ENCODE data around the gene TAF9. TPM values are rescaled to one million over a fixed set of nuclear protein-coding genes. Genes with fewer than 3 reads are reported as not detected.

Gene TAF9
- total RNA-seq, 2 experiments from 2014 or later, result 101 to 113 TPM

DNA sequence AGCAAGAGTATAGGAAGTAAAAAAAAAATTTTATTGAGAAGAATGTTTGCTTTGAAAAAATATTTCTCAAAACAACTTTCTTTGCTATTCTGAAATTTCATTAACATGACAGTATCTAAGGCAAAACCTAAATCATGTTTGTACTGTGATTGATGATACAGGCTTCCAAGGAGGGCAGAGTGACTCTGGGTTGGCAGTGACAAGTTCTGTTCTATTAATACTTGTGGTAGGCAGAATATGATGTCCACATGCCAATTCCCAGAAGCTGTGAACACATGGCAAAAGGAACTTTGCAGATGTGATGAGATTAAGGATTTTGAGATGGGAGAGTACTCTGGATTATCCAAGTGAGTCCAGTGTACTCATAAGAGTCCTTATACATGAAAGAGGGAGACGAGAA, 53.3 kb downstream of the TAF9 start:
- no peak overlapping the region for H3K4me3 ChIP-seq (ENCODE audit: low read depth, low read length, poor library complexity, severe bottlenecking)
- H3K4me2 ChIP-seq (ENCODE audit: low read length), result no peak overlapping the region
- BruUV-seq (replicated peaks), result no TSS peak
- no peaks in the 10 kb centered on the region for H3K4me1 ChIP-seq (ENCODE audit: insufficient read depth, low read length, poor library complexity, severe bottlenecking)
- H3K9me2 ChIP-seq (ENCODE audit: insufficient read depth, low read length), result no peaks in the 10 kb centered on the region
- no peaks in the 10 kb centered on the region for H3K36me3 ChIP-seq (ENCODE audit: insufficient read depth, low read length)
- H3K27ac ChIP-seq (ENCODE audit: low read depth, low read length, poor library complexity, severe bottlenecking), result no peak overlapping the region
- no peaks in the 10 kb centered on the region for H4K20me1 ChIP-seq (ENCODE audit: insufficient read depth, low read length)
- TF ChIP-seq EZH2phosphoT487 (IDR thresholded peaks at IDR 0.05; ENCODE audit: borderline replicate concordance, low read depth, low read length), result no peak
- TF ChIP-seq, protein P1, sequence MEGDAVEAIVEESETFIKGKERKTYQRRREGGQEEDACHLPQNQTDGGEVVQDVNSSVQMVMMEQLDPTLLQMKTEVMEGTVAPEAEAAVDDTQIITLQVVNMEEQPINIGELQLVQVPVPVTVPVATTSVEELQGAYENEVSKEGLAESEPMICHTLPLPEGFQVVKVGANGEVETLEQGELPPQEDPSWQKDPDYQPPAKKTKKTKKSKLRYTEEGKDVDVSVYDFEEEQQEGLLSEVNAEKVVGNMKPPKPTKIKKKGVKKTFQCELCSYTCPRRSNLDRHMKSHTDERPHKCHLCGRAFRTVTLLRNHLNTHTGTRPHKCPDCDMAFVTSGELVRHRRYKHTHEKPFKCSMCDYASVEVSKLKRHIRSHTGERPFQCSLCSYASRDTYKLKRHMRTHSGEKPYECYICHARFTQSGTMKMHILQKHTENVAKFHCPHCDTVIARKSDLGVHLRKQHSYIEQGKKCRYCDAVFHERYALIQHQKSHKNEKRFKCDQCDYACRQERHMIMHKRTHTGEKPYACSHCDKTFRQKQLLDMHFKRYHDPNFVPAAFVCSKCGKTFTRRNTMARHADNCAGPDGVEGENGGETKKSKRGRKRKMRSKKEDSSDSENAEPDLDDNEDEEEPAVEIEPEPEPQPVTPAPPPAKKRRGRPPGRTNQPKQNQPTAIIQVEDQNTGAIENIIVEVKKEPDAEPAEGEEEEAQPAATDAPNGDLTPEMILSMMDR (conservative IDR thresholded peaks at IDR 0.05; ENCODE audit: low read length), result no peak
- ChIA-PET CTCF (ENCODE audit: unreplicated experiment) (no interaction called here), POLR2A (interaction anchor here (0.7 kb wide), 1 partner anchor 11 kb away, joined by 5 read pairs; no protein-coding TSS in a partner anchor)
- no peak overlapping the region for H2AFZ ChIP-seq (ENCODE audit: low read length)
- H3K9me3 ChIP-seq (ENCODE audit: low read length), result no peaks in the 10 kb centered on the region
- H3K79me2 ChIP-seq (ENCODE audit: insufficient read depth, low read depth, low read length), result no peaks in the 10 kb centered on the region
- DNase-seq (ENCODE audit: low spot score), result no peak
- intact Hi-C loops (cut with micrococcal nuclease; ENCODE audit: unreplicated experiment), result no loop called here

Other genes with a start within 250 kb of the TAF9 start
- gene CCNB1, start 202.4 kb downstream of the TAF9 start, total RNA-seq (2014; rRNA removed; shearing (Covaris generic)), result 181 and 206 TPM in 2 replicates
- gene CCNB1, start 202.4 kb downstream of the TAF9 start, total RNA-seq (2022), result 274 and 276 TPM in 2 replicates
- gene CENPH, start 179.9 kb downstream of the TAF9 start, total RNA-seq (2014; rRNA removed; shearing (Covaris generic)), result 85.7 and 86.1 TPM in 2 replicates
- gene CENPH, start 179.9 kb downstream of the TAF9 start, total RNA-seq (2022), result 105 and 126 TPM in 2 replicates
- gene CDK7, start 134.6 kb downstream of the TAF9 start, total RNA-seq (2014; rRNA removed; shearing (Covaris generic)), result 18.4 and 31.7 TPM in 2 replicates
- 22.5 and 33.1 TPM in 2 replicates for gene CDK7, start 134.6 kb downstream of the TAF9 start, total RNA-seq (2022)
- 3.8 and 4.8 TPM in 2 replicates for gene CCDC125, start 36.7 kb downstream of the TAF9 start, total RNA-seq (2014; rRNA removed; shearing (Covaris generic))
- 8.5 and 10.0 TPM in 2 replicates for gene CCDC125, start 36.7 kb downstream of the TAF9 start, total RNA-seq (2022)
- gene AK6, start within 50 bp of the TAF9 start, total RNA-seq (2014; rRNA removed; shearing (Covaris generic)), result 54.9 and 91.8 TPM in 2 replicates
- 85.4 and 85.7 TPM in 2 replicates for gene AK6, start within 50 bp of the TAF9 start, total RNA-seq (2022)
- 41.6 and 64.1 TPM in 2 replicates for gene RAD17, start 298 bp upstream of the TAF9 start, total RNA-seq (2014; rRNA removed; shearing (Covaris generic))
- gene RAD17, start 298 bp upstream of the TAF9 start, total RNA-seq (2022), result 79.1 and 96.8 TPM in 2 replicates
- gene MARVELD2, start 45.6 kb upstream of the TAF9 start, total RNA-seq (2014; rRNA removed; shearing (Covaris generic)), result 0.57 and 0.82 TPM in 2 replicates
- gene MARVELD2, start 45.6 kb upstream of the TAF9 start, total RNA-seq (2022), result 1.2 and 2.0 TPM in 2 replicates
- gene OCLN, start 123.3 kb upstream of the TAF9 start, total RNA-seq (2014; rRNA removed; shearing (Covaris generic)), result 0.50 and 1.8 TPM in 2 replicates
- 1.1 and 1.4 TPM in 2 replicates for gene OCLN, start 123.3 kb upstream of the TAF9 start, total RNA-seq (2022)
- gene GTF2H2C, start 190.7 kb upstream of the TAF9 start, total RNA-seq (2014; rRNA removed; shearing (Covaris generic)), result 45.9 and 60.1 TPM in 2 replicates
- 44.9 and 48.8 TPM in 2 replicates for gene GTF2H2C, start 190.7 kb upstream of the TAF9 start, total RNA-seq (2022)

All from OCI-LY7 (cell line).